ENCODE data around the gene FBXO45. TPM values are rescaled to one million over a fixed set of nuclear protein-coding genes. Genes with fewer than 3 reads are reported as not detected.
"Not testable (repeated sequence)": the region's sequence is repeated elsewhere in the genome, so short reads cannot be mapped to it uniquely, and the experiment has no call there.

Gene FBXO45
- total RNA-seq, 1 experiment from 2014 or later: 29.2 TPM

DNA sequence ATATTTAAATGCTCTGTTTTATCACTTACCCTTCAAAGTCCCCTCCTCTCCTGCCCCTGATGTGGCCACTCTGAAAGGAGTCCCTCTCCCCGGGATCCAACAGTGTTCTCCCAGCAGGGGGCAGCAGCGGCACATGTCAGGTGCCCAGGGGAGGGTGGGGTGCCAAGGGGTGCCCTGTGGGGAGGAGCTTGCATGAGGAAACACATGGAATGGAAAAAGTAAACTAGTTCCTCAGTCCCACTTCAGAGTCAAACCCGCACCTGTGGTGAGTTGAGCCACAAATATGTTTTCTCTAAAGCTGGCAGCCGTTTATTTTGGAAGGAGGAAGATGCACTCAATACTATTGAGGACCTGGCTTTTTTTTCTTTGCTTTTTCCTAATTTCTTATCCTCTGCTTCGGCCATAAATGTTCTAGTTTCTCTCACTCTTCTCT, 40.9 kb downstream of the FBXO45 start:
- in situ Hi-C loops (cut with HindIII; ENCODE audit: low sequenced_read_pairs): no loop called here
- DNase-seq (ENCODE audit: low spot score): peak; percentile 58

DNA sequence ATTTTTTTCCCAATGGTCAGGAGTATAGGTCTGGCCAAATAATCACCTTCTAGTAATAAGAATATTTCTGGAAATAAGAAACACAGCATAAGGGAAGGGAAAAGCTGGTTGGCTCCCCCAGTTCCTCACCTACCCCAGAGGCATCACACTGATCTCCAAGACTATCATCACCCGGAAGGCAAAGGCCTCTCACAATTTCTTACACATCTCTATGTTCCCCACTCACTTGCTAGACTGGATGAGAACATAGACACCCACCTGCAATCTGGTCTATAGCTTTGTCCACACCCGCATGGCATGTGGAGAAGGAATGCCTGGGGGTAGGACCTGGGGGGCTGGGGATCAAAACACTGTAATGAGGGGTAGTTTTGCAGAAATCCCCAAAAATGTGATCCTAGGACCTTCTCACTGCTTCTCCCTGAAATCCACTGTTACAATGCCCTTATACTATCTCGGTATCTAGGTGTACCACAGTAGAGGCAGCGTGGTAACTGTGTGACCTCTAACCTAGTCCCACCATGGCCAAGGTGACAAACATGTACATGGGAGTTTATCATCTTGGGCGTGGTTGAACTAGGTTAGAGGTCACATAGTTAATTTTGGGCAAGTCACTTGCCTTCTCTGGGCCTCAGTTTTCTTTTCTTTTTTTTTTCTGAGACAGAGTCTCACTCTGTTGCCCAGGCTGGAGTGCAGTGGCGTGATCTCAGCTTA, 41.5 kb downstream of the FBXO45 start:
- no peak for DNase-seq (ENCODE audit: low spot score)
- in situ Hi-C loops (cut with HindIII; ENCODE audit: low sequenced_read_pairs): no loop called here

DNA sequence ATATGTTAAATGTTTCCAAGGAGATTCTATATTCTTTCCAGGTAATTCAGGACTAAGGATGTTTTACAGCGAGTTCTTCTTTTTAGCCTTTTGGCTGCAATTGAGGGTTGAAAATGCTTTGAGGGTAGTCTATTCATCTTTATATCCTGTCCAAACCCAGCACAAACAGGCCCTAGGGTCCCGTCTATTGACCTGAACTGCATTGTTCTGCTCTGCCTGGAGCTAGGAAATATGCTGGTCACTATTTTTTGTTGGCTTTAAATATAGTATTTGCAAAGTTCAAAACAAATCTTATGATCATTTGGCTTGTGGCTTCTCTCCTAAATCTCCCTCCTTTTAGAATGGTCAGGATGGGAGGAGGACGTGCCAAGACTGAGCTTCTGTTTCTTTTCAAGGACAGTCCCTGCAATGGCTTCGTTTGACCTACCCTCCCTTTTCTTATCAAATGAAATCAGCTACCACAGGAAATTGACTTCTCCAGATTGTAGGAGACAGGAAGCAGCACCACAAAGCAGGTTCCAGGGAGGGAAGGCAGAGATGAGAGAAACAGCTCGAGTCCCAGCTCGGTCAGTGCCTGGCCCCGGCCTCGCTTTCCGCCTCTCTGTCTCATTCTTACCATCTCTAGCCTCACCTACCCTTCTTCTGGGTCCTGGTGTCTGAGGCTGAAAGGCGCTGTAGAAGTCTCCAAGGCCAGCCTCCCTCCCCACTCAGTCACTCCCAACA, 43.5 kb downstream of the FBXO45 start:
- in situ Hi-C loops (cut with HindIII; ENCODE audit: low sequenced_read_pairs): no loop called here
- DNase-seq (ENCODE audit: low spot score): peak; percentile 22

DNA sequence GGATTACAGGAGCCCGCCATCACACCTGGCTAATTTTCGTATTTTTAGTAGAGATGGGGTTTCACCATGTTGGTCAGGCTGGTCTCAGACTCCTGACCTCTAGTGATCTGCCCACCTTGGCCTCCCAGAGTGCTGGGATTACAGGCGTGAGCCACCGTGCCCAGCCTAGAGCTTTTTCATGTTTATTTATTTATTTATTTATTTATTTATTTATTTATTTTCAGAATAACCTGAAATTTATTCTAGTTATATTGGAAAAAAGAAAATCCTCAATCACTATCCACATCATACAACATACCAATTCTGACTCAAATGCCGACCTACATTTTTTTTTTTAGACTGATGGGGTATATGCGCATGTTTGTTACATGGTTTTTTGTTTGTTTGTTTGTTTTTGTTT, 46.8 kb downstream of the FBXO45 start:
- in situ Hi-C loops (cut with HindIII; ENCODE audit: low sequenced_read_pairs); DNase-seq (ENCODE audit: low spot score): not testable (repeated sequence)

DNA sequence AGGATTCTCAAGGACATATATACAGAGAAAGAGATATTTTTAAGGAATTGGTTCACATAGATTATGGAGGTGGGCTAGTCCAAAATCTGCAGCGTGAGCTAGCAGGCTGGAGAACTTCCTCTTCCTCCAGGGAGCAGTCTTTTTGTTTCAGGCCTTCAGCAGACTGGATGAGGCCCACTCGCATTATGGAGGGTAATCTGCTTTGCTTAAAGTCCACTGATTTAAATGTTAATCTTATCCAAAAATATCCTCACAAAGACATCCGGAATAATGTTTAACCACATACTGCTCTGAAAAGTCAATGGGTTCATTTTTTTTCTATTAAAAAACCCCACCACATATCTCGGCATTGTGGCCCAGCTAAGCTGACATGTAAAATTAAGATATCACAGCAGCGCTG, 48.8 kb downstream of the FBXO45 start:
- in situ Hi-C loops (cut with HindIII; ENCODE audit: low sequenced_read_pairs): no loop called here
- DNase-seq (ENCODE audit: low spot score): no peak

DNA sequence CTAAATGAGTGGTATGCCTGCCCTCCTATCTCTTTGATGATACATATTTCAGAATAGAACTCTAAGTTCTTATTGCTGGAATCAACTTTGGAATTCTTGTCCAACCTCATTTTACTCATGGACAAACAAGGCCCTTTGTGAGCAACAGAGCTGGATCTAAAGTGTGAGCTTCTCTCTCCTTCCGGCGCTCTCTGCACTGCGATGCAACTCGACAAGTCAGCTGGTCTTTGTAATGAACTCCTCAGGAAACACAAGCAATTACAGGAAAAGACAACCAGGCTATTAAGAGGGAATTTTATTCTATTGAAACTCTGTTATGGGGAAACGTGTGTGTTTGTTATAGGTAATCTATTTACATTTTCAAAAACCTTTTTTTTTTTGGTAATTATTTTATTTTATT, 50.8 kb downstream of the FBXO45 start:
- no peak for DNase-seq (ENCODE audit: low spot score)
- in situ Hi-C loops (cut with HindIII; ENCODE audit: low sequenced_read_pairs): no loop called here

DNA sequence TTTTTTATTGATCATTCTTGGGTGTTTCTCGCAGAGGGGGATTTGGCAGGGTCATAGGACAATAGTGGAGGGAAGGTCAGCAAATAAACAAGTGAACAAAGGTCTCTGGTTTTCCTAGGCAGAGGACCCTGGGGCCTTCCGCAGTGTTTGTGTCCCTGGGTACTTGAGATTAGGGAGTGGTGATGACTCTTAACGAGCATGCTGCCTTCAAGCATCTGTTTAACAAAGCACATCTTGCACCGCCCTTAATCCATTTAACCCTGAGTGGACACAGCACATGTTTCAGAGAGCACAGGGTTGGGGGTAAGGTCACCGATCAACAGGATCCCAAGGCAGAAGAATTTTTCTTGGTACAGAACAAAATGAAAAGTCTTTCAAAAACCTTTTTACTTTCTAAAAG, 51.2 kb downstream of the FBXO45 start:
- DNase-seq (ENCODE audit: low spot score); in situ Hi-C loops (cut with HindIII; ENCODE audit: low sequenced_read_pairs): not testable (repeated sequence)

DNA sequence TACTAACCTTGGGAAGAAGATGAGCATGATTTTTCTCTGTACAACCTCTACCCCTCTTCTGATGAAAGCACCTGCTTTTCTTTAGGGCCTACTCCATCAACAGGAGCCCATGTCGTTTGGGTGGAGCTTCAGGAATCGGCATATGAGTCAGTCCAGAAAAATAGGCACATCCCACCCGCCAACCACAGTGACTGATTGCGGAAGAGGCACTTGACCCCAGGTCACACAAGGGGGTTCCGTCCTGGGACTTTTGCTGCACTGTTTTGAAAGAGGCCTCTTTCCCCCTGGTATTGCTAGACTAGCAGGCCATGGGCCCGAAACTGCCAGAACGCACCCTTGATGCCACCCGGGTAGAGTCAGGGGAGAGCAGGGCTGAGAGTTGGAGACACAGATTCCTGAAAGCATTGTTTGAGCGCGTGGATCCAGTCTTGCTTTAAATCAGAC, 51.7 kb downstream of the FBXO45 start:
- in situ Hi-C loops (cut with HindIII; ENCODE audit: low sequenced_read_pairs): no loop called here
- no peak for DNase-seq (ENCODE audit: low spot score)

DNA sequence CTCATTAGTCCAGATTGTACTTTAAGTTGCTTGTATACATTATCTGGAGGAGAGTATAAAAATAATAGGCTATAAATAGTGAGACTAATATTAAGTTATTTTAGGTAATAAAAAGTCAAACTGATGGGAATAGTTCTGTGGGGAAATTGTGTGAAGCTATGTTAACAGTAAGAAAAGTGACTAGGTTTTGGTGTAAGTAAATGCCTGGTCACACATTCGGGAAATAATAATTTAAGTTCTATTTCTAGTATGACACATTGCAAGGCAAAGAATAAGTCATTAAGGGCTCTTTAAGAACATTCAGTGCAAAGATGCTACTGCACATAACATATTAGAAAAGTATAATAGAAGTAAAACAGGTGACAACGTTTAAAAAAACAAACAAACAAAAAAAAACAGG, 52.2 kb downstream of the FBXO45 start:
- in situ Hi-C loops (cut with HindIII; ENCODE audit: low sequenced_read_pairs): no loop called here

DNA sequence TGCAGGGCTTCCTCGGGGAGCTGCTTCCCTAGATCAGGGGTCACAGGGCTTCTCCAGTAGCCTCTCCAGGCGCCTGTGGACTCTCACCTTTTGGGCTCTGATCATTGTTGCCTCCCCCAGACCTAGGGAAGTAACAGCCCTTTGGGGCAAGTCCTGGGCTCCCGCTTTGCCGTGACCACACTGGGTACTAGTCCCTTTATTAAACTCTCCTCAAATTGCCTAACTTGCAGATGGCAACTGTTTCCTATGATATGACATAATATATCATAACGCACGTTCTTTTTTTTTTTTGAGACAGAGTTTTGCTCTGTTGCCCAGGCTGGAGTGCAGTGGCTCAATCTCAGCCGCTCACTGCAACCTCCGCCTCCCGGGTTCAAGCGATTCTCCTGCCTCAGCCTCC, 53.2 kb downstream of the FBXO45 start:
- no peak for DNase-seq (ENCODE audit: low spot score)
- in situ Hi-C loops (cut with HindIII; ENCODE audit: low sequenced_read_pairs): no loop called here

More for the DNA sequence above, 52.2 kb downstream of the FBXO45 start:
- no peak for DNase-seq (ENCODE audit: low spot score)

DNA sequence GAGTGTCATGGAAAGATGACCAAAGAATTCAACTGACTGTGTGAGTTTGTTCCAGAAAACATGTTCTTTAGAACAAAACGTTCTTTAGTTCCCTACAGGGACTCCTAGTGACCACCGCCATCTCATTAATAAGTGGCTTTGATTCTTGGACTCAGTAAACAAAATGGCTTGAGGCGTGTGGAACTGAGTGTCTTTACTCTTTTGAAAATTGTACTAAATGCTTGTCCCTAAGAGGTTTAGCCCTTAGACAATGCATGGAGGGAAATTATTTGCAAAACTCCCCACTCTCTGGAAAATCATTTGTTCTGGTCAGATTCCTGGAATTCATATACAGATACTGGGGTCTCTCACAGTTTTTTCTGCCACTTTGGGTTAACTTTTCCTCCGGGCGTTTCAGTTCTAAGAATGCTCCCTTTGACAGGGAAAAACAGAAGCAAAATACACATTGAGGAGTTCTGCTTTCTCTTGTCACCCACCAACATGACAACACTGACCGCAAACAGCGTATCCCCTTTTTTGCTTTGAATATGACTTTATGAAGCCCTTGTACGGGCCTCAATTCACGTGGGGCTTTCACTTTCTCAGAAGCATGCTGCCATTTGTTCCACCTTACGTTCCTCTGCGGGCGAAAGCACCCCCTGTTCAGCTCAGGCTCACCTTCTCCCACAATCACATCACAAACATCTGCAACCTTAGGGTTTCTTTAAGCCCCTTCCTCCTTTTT, 55.8 kb downstream of the FBXO45 start:
- no peak for DNase-seq (ENCODE audit: low spot score)
- in situ Hi-C loops (cut with HindIII; ENCODE audit: low sequenced_read_pairs): no loop called here

DNA sequence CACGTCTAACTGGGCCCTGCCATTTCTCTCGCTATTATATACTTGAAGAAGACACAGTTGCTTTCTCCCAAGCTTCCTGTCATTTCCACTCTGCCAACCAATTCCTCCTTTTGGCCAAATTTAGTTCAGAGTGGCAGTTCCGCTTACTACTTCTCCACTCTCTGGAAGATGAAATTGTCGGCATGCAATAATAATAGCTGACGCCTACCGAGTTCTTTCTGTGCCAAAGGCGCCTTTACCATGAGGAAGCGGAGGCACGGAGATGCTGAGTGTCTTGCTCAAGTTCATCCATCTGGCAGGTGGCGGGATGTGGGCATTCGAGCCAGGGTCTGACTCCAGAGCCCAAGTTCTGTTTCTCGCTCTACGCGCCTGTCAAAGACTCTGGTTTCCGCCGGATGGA, 56.4 kb downstream of the FBXO45 start:
- DNase-seq (ENCODE audit: low spot score): no peak
- in situ Hi-C loops (cut with HindIII; ENCODE audit: low sequenced_read_pairs): no loop called here

DNA sequence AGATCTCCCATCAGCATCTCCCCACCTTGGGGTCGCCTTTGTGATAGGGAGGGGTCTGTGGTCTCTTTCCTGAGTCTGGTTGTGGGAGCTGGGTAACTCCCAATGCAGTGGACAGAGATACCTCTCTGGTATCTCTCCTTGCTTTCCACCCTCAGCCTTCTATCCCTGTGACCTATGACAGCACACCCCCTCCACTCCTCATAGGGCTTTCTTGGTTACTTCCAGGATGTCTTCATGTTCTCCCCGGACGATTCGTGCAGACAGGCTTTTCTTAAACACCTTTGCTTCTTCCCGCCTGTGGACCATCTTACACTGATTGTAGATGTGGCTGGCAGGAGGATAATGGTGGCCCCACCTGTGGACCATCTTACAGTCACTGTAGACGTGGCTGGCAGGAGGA, 56.9 kb downstream of the FBXO45 start:
- in situ Hi-C loops (cut with HindIII; ENCODE audit: low sequenced_read_pairs): no loop called here
- no peak for DNase-seq (ENCODE audit: low spot score)

DNA sequence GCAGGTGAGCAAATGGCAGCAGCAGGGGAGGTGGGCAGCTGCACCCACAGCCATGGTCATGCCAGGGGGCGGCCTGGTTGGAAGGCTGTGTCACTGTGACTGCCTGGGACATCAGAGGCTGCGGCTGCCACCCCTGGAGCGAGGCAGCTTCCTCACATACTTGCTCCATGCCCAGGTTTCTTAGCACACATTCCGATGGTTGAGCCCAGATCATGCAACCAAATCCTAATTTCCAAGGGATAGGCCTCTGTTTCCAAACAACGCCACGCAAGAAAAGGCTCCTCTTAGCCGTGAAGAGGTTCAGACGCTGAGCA, 59.4 kb downstream of the FBXO45 start:
- in situ Hi-C loops (cut with HindIII; ENCODE audit: low sequenced_read_pairs): no loop called here
- DNase-seq (ENCODE audit: low spot score): no peak

DNA sequence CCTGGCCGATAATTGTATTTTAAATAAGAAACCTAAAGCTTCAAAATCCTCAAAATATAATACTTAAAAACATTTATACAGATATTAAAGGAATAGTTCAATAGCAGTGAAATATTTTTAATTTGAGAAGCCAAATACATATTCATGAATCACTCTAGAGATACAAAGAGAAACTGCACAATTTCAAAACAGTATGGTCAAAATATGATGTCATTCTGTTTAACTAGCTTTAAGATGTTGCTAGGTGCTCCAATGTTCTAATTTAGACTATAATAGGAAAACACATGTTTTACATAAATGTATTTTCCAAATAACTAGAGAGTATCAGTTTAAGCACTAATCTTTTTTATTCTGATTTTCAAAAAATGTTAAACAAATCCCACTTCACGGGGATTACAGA, 60.8 kb downstream of the FBXO45 start:
- in situ Hi-C loops (cut with HindIII; ENCODE audit: low sequenced_read_pairs): no loop called here
- no peak for DNase-seq (ENCODE audit: low spot score)

DNA sequence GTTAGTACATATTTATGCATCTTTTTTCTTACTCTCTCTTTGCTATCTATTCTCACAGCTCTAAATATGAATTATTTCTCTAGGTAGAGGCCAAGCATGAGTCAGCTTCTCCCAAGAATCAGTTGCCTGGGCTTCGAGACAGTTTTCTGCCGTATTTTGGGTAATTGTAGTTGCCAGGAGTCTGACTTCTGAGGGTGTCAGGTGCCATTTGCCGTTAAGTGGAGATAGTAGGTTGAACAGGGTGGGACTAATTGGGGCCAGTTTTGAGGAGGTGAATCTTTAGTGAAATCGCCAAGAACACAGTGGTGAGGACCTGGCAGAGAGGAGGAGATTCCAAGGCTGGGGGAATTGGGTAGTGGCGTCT, 63.2 kb downstream of the FBXO45 start:
- in situ Hi-C loops (cut with HindIII; ENCODE audit: low sequenced_read_pairs): no loop called here
- DNase-seq (ENCODE audit: low spot score): no peak

DNA sequence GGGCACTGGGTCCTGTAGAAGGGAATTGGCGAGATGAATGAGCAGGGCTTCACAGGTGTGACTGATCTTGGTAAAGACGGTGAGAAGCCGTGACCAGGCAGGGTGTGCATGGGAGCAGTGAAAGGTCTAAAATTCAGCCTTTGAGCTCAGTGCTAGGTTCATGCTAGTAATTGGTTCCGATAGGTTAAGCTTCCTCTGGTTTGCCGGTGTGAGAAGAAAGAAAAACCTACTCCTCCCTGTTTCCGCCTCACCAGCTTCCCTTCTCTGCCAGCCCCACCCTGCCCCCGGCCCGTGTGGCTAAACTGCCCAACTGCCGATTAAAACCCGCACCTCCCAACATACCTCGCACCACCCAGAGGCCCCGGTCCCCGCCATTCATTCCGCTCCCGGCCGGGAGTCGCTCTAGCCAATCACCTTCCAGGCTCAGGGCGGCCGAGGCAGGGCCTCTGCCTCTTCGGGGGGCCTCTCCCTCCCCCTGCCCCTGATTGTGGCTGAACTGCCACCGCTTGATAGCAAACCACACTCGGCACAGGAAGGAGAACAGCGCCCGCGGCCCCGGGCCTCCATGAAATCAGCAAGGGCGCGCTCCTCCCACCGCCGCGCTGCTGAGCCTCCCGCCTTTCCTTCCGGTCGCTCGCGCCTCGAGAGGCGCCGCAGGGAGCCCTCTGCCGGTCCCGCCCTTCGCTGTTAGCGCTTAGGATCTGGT, 63.7 kb downstream of the FBXO45 start:
- in situ Hi-C loops (cut with HindIII; ENCODE audit: low sequenced_read_pairs): no loop called here
- DNase-seq (ENCODE audit: low spot score): peak; percentile 83

DNA sequence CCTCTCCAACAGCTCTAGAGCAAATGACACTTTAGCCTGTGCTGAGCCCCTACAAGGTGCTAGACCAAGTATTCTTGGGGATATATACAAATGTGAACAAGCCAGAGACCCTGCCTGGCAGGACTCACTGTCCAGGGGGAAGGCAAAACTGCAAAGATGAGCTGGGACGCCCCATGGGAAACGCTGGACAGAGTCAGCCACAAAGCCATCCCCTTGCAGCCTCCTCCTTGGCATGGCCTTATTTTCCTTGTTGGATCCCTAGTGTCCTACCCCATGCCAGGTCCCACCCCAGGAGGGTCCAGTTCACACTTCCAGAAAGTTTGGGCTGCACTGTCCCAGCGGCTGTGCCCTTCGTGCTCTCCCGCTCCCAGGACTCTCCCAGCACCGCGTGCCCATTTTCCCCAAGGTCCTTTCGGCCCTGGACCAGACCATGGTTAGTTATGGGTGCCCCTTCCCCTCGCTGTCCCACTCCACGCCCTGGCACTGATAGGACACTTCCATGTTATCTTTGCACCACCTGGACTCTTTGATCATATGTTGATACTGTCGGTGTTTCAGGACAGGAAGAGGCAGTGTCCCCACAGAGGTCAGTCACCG, 65.2 kb downstream of the FBXO45 start:
- in situ Hi-C loops (cut with HindIII; ENCODE audit: low sequenced_read_pairs): no loop called here
- no peak for DNase-seq (ENCODE audit: low spot score)

DNA sequence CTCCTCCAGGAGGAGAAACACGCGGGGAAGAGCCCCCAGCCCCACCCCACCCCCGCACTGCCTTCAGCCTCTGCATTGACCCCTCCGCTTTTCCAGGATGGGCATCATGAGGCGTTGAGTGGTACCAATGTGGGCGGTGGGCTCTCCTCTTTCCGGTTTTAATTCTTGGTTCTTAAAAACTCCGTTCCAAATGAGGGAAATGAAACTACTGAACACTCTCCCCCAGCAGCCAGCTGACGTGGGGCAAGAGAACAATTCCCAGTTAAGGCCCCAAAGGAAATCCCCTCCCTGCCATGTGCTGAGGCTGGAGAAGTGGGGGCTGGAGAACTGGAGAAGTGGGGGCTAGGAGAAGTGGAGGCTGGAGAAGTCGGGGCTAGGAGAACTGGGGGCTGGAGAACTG, 65.8 kb downstream of the FBXO45 start:
- no peak for DNase-seq (ENCODE audit: low spot score)

More for the DNA sequence above, 65.8 kb downstream of the FBXO45 start:
- in situ Hi-C loops (cut with HindIII; ENCODE audit: low sequenced_read_pairs): no loop called here
